Measurements from ENCODE around the gene TOMM20L. TPM values are rescaled to one million over a fixed set of nuclear protein-coding genes. Genes with fewer than 3 reads are reported as not detected.

The TOMM20L gene
- total and polyA plus RNA-seq, 9 of the 15 experiments (the other 6 are each of a cell fraction or from before 2014, with no cell fraction given), result not detected

- Histone ChIP-seq H2AFZ (ENCODE audit: low read depth, low read length) (no peak overlapping the region), H3K27ac (ENCODE audit: extremely low read depth, low read depth, low read length) (no peak overlapping the region), H3K9me1 (ENCODE audit: control insufficient read depth, insufficient read depth, low read length) (no peaks in the 10 kb centered on the region), H3K9me3 (replicated peaks; ENCODE audit: control insufficient read depth, insufficient read depth, low read depth, low read length) (no peaks in the 10 kb centered on the region), H3K4me1 (replicated peaks in 1 of 2; ENCODE audit: control insufficient read depth in 2 of 2, insufficient read depth in 2 of 2, low read length in 2 of 2) (no peaks in the 10 kb centered on the region), H3K36me3 (ENCODE audit: control insufficient read depth, insufficient read depth, low read length) (peaks cover 48% of the 10 kb centered on the region; the same call in 2 of the 3 replicates), H3K9ac (ENCODE audit: insufficient read depth in 1 of 2, low read depth in 2 of 2, low read length in 2 of 2) (no peak overlapping the region), H3K4me3 (no peak overlapping the region), H4K20me1 (replicated peaks; ENCODE audit: control insufficient read depth, insufficient read depth, low read length) (no peaks in the 10 kb centered on the region), H3K79me2 (ENCODE audit: control insufficient read depth, insufficient read depth, low read length) (no peaks in the 10 kb centered on the region), H3K4me2 (ENCODE audit: insufficient read depth, low read length) (no peak overlapping the region), H3K27me3 (ENCODE audit: control insufficient read depth in 2 of 2, insufficient read depth in 2 of 2, low read length in 2 of 2) (no peaks in the 10 kb centered on the region)
- intact Hi-C loops (cut with micrococcal nuclease) (no loop called here), in situ Hi-C loops (cut with MboI) (loop anchor here (25.0 kb wide), 1 partner anchor 241 kb away; no protein-coding TSS in a partner anchor)
- 72% methylated on average over 4 of the region's 4 CpGs for WGBS (ENCODE audit: insufficient coverage, low coverage, missing lambda C conversion rate)
- FAIRE-seq, result no peak
- no peak for DNase-seq (ENCODE audit: extremely low read depth in 1 of 4, low spot score in 3 of 4)
- no TSS peak for BruUV-seq (replicated peaks)
- no peak for ATAC-seq
- TF ChIP-seq, protein P1, sequence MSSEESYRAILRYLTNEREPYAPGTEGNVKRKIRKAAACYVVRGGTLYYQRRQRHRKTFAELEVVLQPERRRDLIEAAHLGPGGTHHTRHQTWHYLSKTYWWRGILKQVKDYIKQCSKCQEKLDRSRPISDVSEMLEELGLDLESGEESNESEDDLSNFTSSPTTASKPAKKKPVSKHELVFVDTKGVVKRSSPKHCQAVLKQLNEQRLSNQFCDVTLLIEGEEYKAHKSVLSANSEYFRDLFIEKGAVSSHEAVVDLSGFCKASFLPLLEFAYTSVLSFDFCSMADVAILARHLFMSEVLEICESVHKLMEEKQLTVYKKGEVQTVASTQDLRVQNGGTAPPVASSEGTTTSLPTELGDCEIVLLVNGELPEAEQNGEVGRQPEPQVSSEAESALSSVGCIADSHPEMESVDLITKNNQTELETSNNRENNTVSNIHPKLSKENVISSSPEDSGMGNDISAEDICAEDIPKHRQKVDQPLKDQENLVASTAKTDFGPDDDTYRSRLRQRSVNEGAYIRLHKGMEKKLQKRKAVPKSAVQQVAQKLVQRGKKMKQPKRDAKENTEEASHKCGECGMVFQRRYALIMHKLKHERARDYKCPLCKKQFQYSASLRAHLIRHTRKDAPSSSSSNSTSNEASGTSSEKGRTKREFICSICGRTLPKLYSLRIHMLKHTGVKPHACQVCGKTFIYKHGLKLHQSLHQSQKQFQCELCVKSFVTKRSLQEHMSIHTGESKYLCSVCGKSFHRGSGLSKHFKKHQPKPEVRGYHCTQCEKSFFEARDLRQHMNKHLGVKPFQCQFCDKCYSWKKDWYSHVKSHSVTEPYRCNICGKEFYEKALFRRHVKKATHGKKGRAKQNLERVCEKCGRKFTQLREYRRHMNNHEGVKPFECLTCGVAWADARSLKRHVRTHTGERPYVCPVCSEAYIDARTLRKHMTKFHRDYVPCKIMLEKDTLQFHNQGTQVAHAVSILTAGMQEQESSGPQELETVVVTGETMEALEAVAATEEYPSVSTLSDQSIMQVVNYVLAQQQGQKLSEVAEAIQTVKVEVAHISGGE (CRISPR knock-in tag; IDR thresholded peaks at IDR 0.05), result no peak
- no peak for TF ChIP-seq ATF7 (IDR thresholded peaks at IDR 0.05)
- TF ChIP-seq, protein P2, sequence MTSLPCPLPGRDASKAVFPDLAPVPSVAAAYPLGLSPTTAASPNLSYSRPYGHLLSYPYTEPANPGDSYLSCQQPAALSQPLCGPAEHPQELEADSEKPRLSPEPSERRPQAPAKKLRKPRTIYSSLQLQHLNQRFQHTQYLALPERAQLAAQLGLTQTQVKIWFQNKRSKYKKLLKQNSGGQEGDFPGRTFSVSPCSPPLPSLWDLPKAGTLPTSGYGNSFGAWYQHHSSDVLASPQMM (CRISPR knock-in tag; IDR thresholded peaks at IDR 0.05), result no peak
- TF ChIP-seq STAT5B (CRISPR knock-in tag; IDR thresholded peaks at IDR 0.05), result no peak
- no peak for TF ChIP-seq MYNN (IDR thresholded peaks at IDR 0.05)
- no peak for TF ChIP-seq MYNN (CRISPR knock-in tag; IDR thresholded peaks at IDR 0.05)
- no peak for TF ChIP-seq ZNF143 (CRISPR knock-in tag; IDR thresholded peaks at IDR 0.05)
- TF ChIP-seq MXI1 (IDR thresholded peaks at IDR 0.05; ENCODE audit: low read depth, low read length), result no peak
- TF ChIP-seq, protein P3, sequence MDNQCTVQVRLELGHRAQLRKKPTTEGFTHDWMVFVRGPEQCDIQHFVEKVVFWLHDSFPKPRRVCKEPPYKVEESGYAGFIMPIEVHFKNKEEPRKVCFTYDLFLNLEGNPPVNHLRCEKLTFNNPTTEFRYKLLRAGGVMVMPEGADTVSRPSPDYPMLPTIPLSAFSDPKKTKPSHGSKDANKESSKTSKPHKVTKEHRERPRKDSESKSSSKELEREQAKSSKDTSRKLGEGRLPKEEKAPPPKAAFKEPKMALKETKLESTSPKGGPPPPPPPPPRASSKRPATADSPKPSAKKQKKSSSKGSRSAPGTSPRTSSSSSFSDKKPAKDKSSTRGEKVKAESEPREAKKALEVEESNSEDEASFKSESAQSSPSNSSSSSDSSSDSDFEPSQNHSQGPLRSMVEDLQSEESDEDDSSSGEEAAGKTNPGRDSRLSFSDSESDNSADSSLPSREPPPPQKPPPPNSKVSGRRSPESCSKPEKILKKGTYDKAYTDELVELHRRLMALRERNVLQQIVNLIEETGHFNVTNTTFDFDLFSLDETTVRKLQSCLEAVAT (IDR thresholded peaks at IDR 0.05), result no peak
- no peak for TF ChIP-seq KDM5B (IDR thresholded peaks at IDR 0.05; ENCODE audit: insufficient replicate concordance, low read depth, low read length)
- no peak for TF ChIP-seq TFE3 (CRISPR knock-in tag; IDR thresholded peaks at IDR 0.05)
- TF ChIP-seq HDAC2 (IDR thresholded peaks at IDR 0.05), result no peak
- CTCF ChIA-PET (ENCODE audit: low intra/inter-chr PET ratio), result no interaction called here
- POLR2A ChIA-PET, result no interaction called here
These were observed 42.0 kb upstream of the TOMM20L start for GRCh38 chr14:58353516-58354299.
